ENCODE results near the gene SEZ6.

GRCh38 chr17:28963841-28964240, 42.0 kb downstream of the SEZ6 start:
- TF ChIP-seq, protein P1, sequence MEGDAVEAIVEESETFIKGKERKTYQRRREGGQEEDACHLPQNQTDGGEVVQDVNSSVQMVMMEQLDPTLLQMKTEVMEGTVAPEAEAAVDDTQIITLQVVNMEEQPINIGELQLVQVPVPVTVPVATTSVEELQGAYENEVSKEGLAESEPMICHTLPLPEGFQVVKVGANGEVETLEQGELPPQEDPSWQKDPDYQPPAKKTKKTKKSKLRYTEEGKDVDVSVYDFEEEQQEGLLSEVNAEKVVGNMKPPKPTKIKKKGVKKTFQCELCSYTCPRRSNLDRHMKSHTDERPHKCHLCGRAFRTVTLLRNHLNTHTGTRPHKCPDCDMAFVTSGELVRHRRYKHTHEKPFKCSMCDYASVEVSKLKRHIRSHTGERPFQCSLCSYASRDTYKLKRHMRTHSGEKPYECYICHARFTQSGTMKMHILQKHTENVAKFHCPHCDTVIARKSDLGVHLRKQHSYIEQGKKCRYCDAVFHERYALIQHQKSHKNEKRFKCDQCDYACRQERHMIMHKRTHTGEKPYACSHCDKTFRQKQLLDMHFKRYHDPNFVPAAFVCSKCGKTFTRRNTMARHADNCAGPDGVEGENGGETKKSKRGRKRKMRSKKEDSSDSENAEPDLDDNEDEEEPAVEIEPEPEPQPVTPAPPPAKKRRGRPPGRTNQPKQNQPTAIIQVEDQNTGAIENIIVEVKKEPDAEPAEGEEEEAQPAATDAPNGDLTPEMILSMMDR (conservative IDR thresholded peaks at IDR 0.05 in 1 of 2, IDR thresholded peaks at IDR 0.05 in 1 of 2; ENCODE audit: extremely low read depth in 1 of 2, insufficient read depth in 1 of 2, low read depth in 1 of 2, low read length in 2 of 2): no peak
- TF ChIP-seq EZH2 (IDR thresholded peaks at IDR 0.05; ENCODE audit: borderline replicate concordance, low read length): no peak

Measured in mammary epithelial cell (primary cell).